ENCODE measurements around the gene MYADML2.

- TF ChIP-seq, protein P1, sequence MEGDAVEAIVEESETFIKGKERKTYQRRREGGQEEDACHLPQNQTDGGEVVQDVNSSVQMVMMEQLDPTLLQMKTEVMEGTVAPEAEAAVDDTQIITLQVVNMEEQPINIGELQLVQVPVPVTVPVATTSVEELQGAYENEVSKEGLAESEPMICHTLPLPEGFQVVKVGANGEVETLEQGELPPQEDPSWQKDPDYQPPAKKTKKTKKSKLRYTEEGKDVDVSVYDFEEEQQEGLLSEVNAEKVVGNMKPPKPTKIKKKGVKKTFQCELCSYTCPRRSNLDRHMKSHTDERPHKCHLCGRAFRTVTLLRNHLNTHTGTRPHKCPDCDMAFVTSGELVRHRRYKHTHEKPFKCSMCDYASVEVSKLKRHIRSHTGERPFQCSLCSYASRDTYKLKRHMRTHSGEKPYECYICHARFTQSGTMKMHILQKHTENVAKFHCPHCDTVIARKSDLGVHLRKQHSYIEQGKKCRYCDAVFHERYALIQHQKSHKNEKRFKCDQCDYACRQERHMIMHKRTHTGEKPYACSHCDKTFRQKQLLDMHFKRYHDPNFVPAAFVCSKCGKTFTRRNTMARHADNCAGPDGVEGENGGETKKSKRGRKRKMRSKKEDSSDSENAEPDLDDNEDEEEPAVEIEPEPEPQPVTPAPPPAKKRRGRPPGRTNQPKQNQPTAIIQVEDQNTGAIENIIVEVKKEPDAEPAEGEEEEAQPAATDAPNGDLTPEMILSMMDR (IDR thresholded peaks at IDR 0.05): no peak
- no peak for TF ChIP-seq EZH2 (IDR thresholded peaks at IDR 0.05)
Measured at GRCh38 chr17:81984773-81985410, 37.9 kb upstream of the MYADML2 start.

All from neural progenitor cell (in vitro differentiated cells).